HEK293T (cell line): ENCODE results near the gene HCK.

Source experiments
- ARNT ChIP-seq: fragments of 450-650 bp; IDR thresholded peaks from 2 replicates; pipeline ENCODE4 v1.6.1; 2017; ENCODE audit warnings: mild to moderate bottlenecking
- BHLHE40 ChIP-seq: fragments of 450-650 bp; IDR thresholded peaks from 2 replicates; pipeline ENCODE4 v1.6.1; 2016; ENCODE audit warnings: mild to moderate bottlenecking, moderate library complexity, borderline replicate concordance
- CTBP1 ChIP-seq: fragments of 450-650 bp; IDR thresholded peaks from 2 replicates; pipeline ENCODE4 v1.6.1; 2016; ENCODE audit warnings: borderline replicate concordance
- ELF4 ChIP-seq: fragments of 450-650 bp; IDR thresholded peaks from 2 replicates; pipeline ENCODE4 v1.6.1; 2017; ENCODE audit warnings: antibody characterized with exemption
- FOXA1 ChIP-seq: fragments of 450-650 bp; IDR thresholded peaks from 2 replicates; pipeline ENCODE4 v1.6.1; 2016; ENCODE audit warnings: mild to moderate bottlenecking
- FOXK2 ChIP-seq: fragments of 450-650 bp; IDR thresholded peaks from 2 replicates; pipeline ENCODE4 v1.6.1; 2016; ENCODE audit warnings: mild to moderate bottlenecking
- FOXM1 ChIP-seq: fragments of 450-650 bp; IDR thresholded peaks from 2 replicates; pipeline ENCODE4 v1.6.1; 2017; ENCODE audit warnings: mild to moderate bottlenecking, borderline replicate concordance
- PKNOX1 ChIP-seq: fragments of 450-650 bp; IDR thresholded peaks from 2 replicates; pipeline ENCODE4 v1.6.1; 2016
- SP1 ChIP-seq: fragments of 450-650 bp; IDR thresholded peaks from 2 replicates; pipeline ENCODE4 v1.6.1; 2017
- SUZ12 ChIP-seq: fragments of 450-650 bp; IDR thresholded peaks from 2 replicates; pipeline ENCODE4 v1.6.1; 2016; ENCODE audit warnings: mild to moderate bottlenecking
- TARDBP ChIP-seq: fragments of 450-650 bp; IDR thresholded peaks from 2 replicates; pipeline ENCODE4 v1.6.1; 2016
- ZNF384 ChIP-seq: fragments of 450-650 bp; IDR thresholded peaks from 2 replicates; pipeline ENCODE4 v1.6.1; 2016

- TF ChIP-seq SP1 (no peak), CTBP1 (no peak), SUZ12 (no peak), BHLHE40 (no peak), TARDBP (no peak), FOXM1 (no peak), FOXA1 (no peak), ELF4 (no peak), PKNOX1 (no peak), FOXK2 (no peak), ARNT (no peak), ZNF384 (no peak)
These were observed at the start of gene HCK for GRCh38 chr20:32052090-32052777.
